A673 (cell line): Measurements from ENCODE around the gene BRD2.

Experiments
- EZH2 ChIP-seq: fragments of 200-600 bp; sonication (generic); IDR thresholded peaks from 2 replicates; pipeline ENCODE4 v1.6.1; 2017; ENCODE audit warnings: borderline replicate concordance, low read depth, mild to moderate bottlenecking, mixed read lengths, antibody characterized with exemption, low read length; ENCODE audit not compliant: poor library complexity, severe bottlenecking
- TF ChIP-seq, protein P1 (sequence below): fragments of 300-800, 200-600 bp; sonication (generic); conservative IDR thresholded peaks from 2 replicates; pipeline ENCODE4 v1.5.1; 2017; ENCODE audit warnings: low read depth, mild to moderate bottlenecking, antibody characterized with exemption, low read length, moderate library complexity, mixed read lengths

DNA sequence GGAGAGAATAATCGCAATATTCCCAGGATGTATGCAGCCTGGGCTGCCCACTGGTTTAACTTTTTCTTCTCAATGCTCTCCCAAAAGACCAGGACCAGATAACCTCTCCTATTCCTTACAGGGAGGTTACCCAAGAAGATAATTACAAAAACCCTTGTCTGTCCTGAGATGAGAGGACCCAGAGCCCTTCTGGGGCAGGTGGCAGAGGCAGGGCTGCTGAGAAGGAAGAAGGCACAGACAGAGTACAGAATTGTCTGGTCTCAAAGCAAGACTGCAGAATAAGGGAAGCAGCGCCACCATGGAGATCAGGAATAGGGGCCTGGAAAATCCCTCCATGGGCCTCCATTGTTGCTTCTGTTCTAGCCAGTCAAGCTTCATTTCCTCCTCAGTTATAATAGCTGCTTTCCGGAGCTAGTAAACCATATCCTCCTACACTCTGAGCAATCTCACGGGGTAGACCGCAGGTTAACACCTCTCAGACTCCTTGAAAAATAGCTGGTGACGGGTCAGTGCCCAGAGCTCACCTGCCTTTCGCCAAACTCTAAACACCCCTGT lies 27.1 kb upstream of the BRD2 start:
- TF ChIP-seq, protein P1, sequence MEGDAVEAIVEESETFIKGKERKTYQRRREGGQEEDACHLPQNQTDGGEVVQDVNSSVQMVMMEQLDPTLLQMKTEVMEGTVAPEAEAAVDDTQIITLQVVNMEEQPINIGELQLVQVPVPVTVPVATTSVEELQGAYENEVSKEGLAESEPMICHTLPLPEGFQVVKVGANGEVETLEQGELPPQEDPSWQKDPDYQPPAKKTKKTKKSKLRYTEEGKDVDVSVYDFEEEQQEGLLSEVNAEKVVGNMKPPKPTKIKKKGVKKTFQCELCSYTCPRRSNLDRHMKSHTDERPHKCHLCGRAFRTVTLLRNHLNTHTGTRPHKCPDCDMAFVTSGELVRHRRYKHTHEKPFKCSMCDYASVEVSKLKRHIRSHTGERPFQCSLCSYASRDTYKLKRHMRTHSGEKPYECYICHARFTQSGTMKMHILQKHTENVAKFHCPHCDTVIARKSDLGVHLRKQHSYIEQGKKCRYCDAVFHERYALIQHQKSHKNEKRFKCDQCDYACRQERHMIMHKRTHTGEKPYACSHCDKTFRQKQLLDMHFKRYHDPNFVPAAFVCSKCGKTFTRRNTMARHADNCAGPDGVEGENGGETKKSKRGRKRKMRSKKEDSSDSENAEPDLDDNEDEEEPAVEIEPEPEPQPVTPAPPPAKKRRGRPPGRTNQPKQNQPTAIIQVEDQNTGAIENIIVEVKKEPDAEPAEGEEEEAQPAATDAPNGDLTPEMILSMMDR, result no peak
- no peak for TF ChIP-seq EZH2
